Measurements from ENCODE around the gene AMTN. TPM values are rescaled to one million over a fixed set of nuclear protein-coding genes. Genes with fewer than 3 reads are reported as not detected.

AMTN gene
- total RNA-seq, 1 experiment from 2014 or later = not detected

GRCh38 chr4:70559924-70560323, 41.6 kb downstream of the AMTN start:
- no TSS peak for BruUV-seq (replicated peaks)
- Mint-ChIP-seq H3K27ac (ENCODE audit: unreplicated experiment) (no peak overlapping the region), H3K27me3 (ENCODE audit: unreplicated experiment) (no peaks in the 10 kb centered on the region), H3K36me3 (ENCODE audit: insufficient read depth, unreplicated experiment) (no peaks in the 10 kb centered on the region), H3K4me1 (ENCODE audit: low read depth, unreplicated experiment) (peaks cover 8% of the 10 kb centered on the region), H3K4me3 (ENCODE audit: low read depth, unreplicated experiment) (no peak overlapping the region), H3K9me3 (ENCODE audit: low read depth, unreplicated experiment) (no peaks in the 10 kb centered on the region)
- no peak for TF ChIP-seq CTCF (IDR thresholded peaks at IDR 0.05; ENCODE audit: unreplicated experiment)
- no peak for DNase-seq
- intact Hi-C loops (cut with micrococcal nuclease; ENCODE audit: unreplicated experiment) = loop anchor here (2.0 to 10.0 kb wide), 4 partner anchors 243 to 869 kb away; no protein-coding TSS in a partner anchor
- CTCF ChIA-PET = no interaction called here

DNA sequence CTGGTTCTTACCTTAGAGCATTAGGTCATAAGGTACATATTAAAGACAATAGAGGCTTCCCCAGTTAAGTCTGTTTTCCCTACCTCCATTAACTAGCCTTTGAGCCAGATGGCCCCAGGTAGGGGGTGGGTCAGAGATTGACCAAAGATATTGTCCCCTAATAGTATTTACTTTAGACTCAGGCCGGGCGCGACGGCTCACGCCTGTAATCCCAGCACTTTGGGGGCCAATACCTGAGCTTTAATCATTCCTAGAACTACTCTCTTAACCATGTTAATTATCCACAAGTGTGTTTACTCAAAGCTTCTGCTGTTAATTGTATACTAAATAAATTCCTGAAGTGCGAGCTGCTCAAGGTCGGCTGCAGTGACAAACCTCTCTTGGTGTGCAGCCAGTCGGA, 45.7 kb downstream of the AMTN start:
- intact Hi-C loops (cut with micrococcal nuclease; ENCODE audit: unreplicated experiment) = no loop called here
- H3K4me3 Mint-ChIP-seq (ENCODE audit: low read depth, unreplicated experiment) = no peak overlapping the region
- DNase-seq = no peak
- TF ChIP-seq CTCF (IDR thresholded peaks at IDR 0.05; ENCODE audit: unreplicated experiment) = no peak
- H3K27me3 Mint-ChIP-seq (ENCODE audit: unreplicated experiment) = no peaks in the 10 kb centered on the region
- H3K36me3 Mint-ChIP-seq (ENCODE audit: insufficient read depth, unreplicated experiment) = no peaks in the 10 kb centered on the region
- H3K9me3 Mint-ChIP-seq (ENCODE audit: low read depth, unreplicated experiment) = no peaks in the 10 kb centered on the region
- CTCF ChIA-PET = no interaction called here
- BruUV-seq (replicated peaks) = no TSS peak
- H3K4me1 Mint-ChIP-seq (ENCODE audit: low read depth, unreplicated experiment) = peaks cover 5% of the 10 kb centered on the region
- H3K27ac Mint-ChIP-seq (ENCODE audit: unreplicated experiment) = no peak overlapping the region

DNA sequence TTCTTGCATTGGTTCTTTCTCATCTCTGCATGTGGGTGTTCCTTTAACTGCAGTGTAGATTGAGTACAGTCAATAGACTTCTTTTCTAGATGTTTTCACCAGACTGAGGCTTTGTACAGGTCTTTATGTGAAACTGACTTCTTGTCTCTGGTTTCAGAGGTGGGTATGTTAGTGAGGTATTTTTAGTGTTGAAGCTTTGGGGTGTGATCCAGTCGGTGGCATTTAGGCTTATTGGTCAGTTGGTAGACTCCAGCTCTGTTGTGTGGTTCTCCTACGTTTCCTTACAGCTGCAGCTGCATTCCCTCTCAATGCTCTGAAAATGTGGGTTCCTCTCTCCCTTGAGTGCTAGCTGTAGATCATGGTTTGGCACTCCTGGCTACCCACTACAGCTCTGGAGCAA, 52.4 kb downstream of the AMTN start:
- no peak overlapping the region for H3K4me3 Mint-ChIP-seq (ENCODE audit: low read depth, unreplicated experiment)
- H3K27ac Mint-ChIP-seq (ENCODE audit: unreplicated experiment) = no peak overlapping the region
- TF ChIP-seq CTCF (IDR thresholded peaks at IDR 0.05; ENCODE audit: unreplicated experiment) = no peak
- CTCF ChIA-PET = no interaction called here
- DNase-seq = no peak
- no peaks in the 10 kb centered on the region for H3K36me3 Mint-ChIP-seq (ENCODE audit: insufficient read depth, unreplicated experiment)
- no peaks in the 10 kb centered on the region for H3K9me3 Mint-ChIP-seq (ENCODE audit: low read depth, unreplicated experiment)
- no TSS peak for BruUV-seq (replicated peaks)
- no peaks in the 10 kb centered on the region for H3K27me3 Mint-ChIP-seq (ENCODE audit: unreplicated experiment)
- intact Hi-C loops (cut with micrococcal nuclease; ENCODE audit: unreplicated experiment) = no loop called here
- H3K4me1 Mint-ChIP-seq (ENCODE audit: low read depth, unreplicated experiment) = no peaks in the 10 kb centered on the region

DNA sequence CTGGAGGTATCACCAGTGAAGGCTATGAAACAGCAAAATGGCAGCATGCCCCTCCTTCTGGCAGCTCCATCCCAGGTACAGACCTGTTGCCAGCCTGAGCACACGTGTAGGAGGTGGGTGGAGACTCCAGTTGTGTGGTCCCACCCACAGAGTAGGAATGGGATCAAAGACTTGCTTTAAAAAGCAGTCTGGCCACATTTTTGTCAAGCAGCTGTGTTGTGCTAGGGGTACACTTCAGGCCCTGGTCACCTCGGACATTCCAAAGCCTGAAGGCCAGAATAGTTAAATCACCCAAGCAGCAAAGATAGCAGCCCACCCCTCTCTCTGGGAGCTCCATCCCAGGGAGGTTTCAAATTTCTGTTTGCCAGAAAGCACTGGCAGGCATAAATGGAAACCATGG, 53.4 kb downstream of the AMTN start:
- no peaks in the 10 kb centered on the region for H3K4me1 Mint-ChIP-seq (ENCODE audit: low read depth, unreplicated experiment)
- H3K36me3 Mint-ChIP-seq (ENCODE audit: insufficient read depth, unreplicated experiment) = no peaks in the 10 kb centered on the region
- intact Hi-C loops (cut with micrococcal nuclease; ENCODE audit: unreplicated experiment) = no loop called here
- no peaks in the 10 kb centered on the region for H3K9me3 Mint-ChIP-seq (ENCODE audit: low read depth, unreplicated experiment)
- no peak for DNase-seq
- no peak overlapping the region for H3K27ac Mint-ChIP-seq (ENCODE audit: unreplicated experiment)
- BruUV-seq (replicated peaks) = no TSS peak
- H3K27me3 Mint-ChIP-seq (ENCODE audit: unreplicated experiment) = no peaks in the 10 kb centered on the region
- H3K4me3 Mint-ChIP-seq (ENCODE audit: low read depth, unreplicated experiment) = no peak overlapping the region
- no peak for TF ChIP-seq CTCF (IDR thresholded peaks at IDR 0.05; ENCODE audit: unreplicated experiment)
- CTCF ChIA-PET = no interaction called here

GRCh38 chr4:70575964-70576363, 57.6 kb downstream of the AMTN start:
- Mint-ChIP-seq H3K4me3 (ENCODE audit: low read depth, unreplicated experiment) (no peak overlapping the region), H3K4me1 (ENCODE audit: low read depth, unreplicated experiment) (no peaks in the 10 kb centered on the region), H3K27ac (ENCODE audit: unreplicated experiment) (no peak overlapping the region), H3K27me3 (ENCODE audit: unreplicated experiment) (no peaks in the 10 kb centered on the region), H3K36me3 (ENCODE audit: insufficient read depth, unreplicated experiment) (no peaks in the 10 kb centered on the region), H3K9me3 (ENCODE audit: low read depth, unreplicated experiment) (peaks cover 2% of the 10 kb centered on the region)
- intact Hi-C loops (cut with micrococcal nuclease; ENCODE audit: unreplicated experiment) = no loop called here
- no peak for TF ChIP-seq CTCF (IDR thresholded peaks at IDR 0.05; ENCODE audit: unreplicated experiment)
- no peak for DNase-seq
- no TSS peak for BruUV-seq (replicated peaks)
- CTCF ChIA-PET = no interaction called here

Measured in Calu3 (cell line).